ENCODE measurements around the gene ABAT. TPM values are rescaled to one million over a fixed set of nuclear protein-coding genes. Genes with fewer than 3 reads are reported as not detected.

Gene ABAT
- total RNA-seq, 1 experiment from 2014 or later, result 7.3 TPM

GRCh38 chr16:8832717-8833105 lies 158.3 kb downstream of the ABAT start:
- no peaks in the 10 kb centered on the region for H3K23me2 ChIP-seq (ENCODE audit: insufficient read length, low read depth, low read length, poor library complexity, severe bottlenecking)
- H3K79me1 ChIP-seq (ENCODE audit: insufficient read depth, low read depth, low read length, poor library complexity, severe bottlenecking), result no peaks in the 10 kb centered on the region
- no peak overlapping the region for H3K4me2 ChIP-seq (ENCODE audit: insufficient read depth, insufficient read length, low read length)
- Mint-ChIP-seq H3K4me1 (peaks cover 57 to 59% of the 10 kb centered on the region in 2 experiments), H3K9me3 (no peaks in the 10 kb centered on the region), H3K27me3 (ENCODE audit: low read depth) (no peaks in the 10 kb centered on the region), H3K36me3 (ENCODE audit: insufficient read depth in 1 of 3, low read depth in 3 of 3) (peaks cover 16 to 38% (median 26%) of the 10 kb centered on the region in 3 experiments; a peak in 6 of 7 replicates), H3K4me3 (peak overlapping the region; percentile 46 to 67), H3K27ac (peak overlapping the region; percentile 99 to 100 (median 99))
- no peak overlapping the region for H4K8ac ChIP-seq (replicated peaks; ENCODE audit: insufficient read length, low read depth, low read length)
- peak overlapping the region; percentile 58 for H4K91ac ChIP-seq (ENCODE audit: insufficient read length, low read depth, low read length)
- no peak overlapping the region for H3T11ph ChIP-seq (ENCODE audit: low read length)
- H2BK12ac ChIP-seq (ENCODE audit: insufficient read length, low read depth, low read length), result peak overlapping the region; percentile 26
- H2BK5ac ChIP-seq (ENCODE audit: insufficient read length, low read length), result no peak overlapping the region
- H3K27ac ChIP-seq (ENCODE audit: insufficient read length, low read depth, low read length), result peak overlapping the region; percentile 88
- H3K4ac ChIP-seq (ENCODE audit: low read depth, low read length), result no peak overlapping the region; the same call in 1 of the 2 replicates
- H4K5ac ChIP-seq (ENCODE audit: insufficient read length, low read depth, low read length), result no peak overlapping the region
- TF ChIP-seq CTCF (conservative IDR thresholded peaks at IDR 0.05), result no peak
- H2BK120ac ChIP-seq (ENCODE audit: low read depth, low read length, poor library complexity, severe bottlenecking), result no peak overlapping the region
- H2AFZ ChIP-seq (ENCODE audit: low read length), result no peak overlapping the region
- WGBS (ENCODE audit: extremely low coverage, insufficient read length, low lambda C conversion rate), result no CpG with 5 or more reads among the region's 16 CpGs
- no peak overlapping the region for H3K56ac ChIP-seq (ENCODE audit: insufficient read length, low read depth, low read length)
- no peak for DNase-seq
- H3K18ac ChIP-seq (ENCODE audit: insufficient read length, low read depth, low read length), result peak overlapping the region; percentile 89
- H3K9ac ChIP-seq (ENCODE audit: extremely low read depth, insufficient read length, low read length), result no peak overlapping the region
- no peak overlapping the region for H2AK5ac ChIP-seq (ENCODE audit: insufficient read length, low read length)
- no peak overlapping the region for H3K23ac ChIP-seq (ENCODE audit: insufficient read length, low read depth, low read length)
- H3K14ac ChIP-seq (ENCODE audit: insufficient read depth, low read length), result peak overlapping the region; percentile 78; the same call in 1 of the 2 replicates
- H4K20me1 ChIP-seq (ENCODE audit: control insufficient read depth, insufficient read depth, insufficient read length), result no peaks in the 10 kb centered on the region
- H2BK15ac ChIP-seq (ENCODE audit: low read depth, low read length), result no peak overlapping the region
- no peaks in the 10 kb centered on the region for H3K79me2 ChIP-seq (ENCODE audit: insufficient read depth, low read length)
- no peaks in the 10 kb centered on the region for H3K27me3 ChIP-seq (ENCODE audit: insufficient read depth, low read length)
- peaks cover 17% of the 10 kb centered on the region for H3K4me1 ChIP-seq (ENCODE audit: insufficient read depth, low read length)
- no peak overlapping the region for H2BK20ac ChIP-seq (ENCODE audit: low read depth, low read length, poor library complexity, severe bottlenecking)
- no peaks in the 10 kb centered on the region for H3K9me3 ChIP-seq (ENCODE audit: control insufficient read depth, low read depth, low read length)

Other genes with a start within 250 kb of the ABAT start
- 0.33 and 1.2 TPM in 2 replicates for gene TMEM114, start 84.1 kb upstream of the ABAT start, total RNA-seq (2021)
- gene METTL22, start 52.9 kb upstream of the ABAT start, total RNA-seq (2021), result 48.9 and 51.9 TPM in 2 replicates
- gene TMEM186, start 123.0 kb downstream of the ABAT start, total RNA-seq (2021), result 8.6 and 9.6 TPM in 2 replicates
- 79.3 and 82.7 TPM in 2 replicates for gene PMM2, start 123.2 kb downstream of the ABAT start, total RNA-seq (2021)
- 194 and 195 TPM in 2 replicates for gene CARHSP1, start 194.4 kb downstream of the ABAT start, total RNA-seq (2021)
- not detected in 2 replicates for gene LITAFD, start 207.7 kb downstream of the ABAT start, total RNA-seq (2021)